Glutamatergic neuron (in vitro differentiated cells): Measurements from ENCODE around the gene MFSD12. TPM values are rescaled to one million over a fixed set of nuclear protein-coding genes. Genes with fewer than 3 reads are reported as not detected.

Source experiments
- DNase-seq: peaks from one replicate; pipeline ENCODE4 v3.0.0; 2022
- H3K27ac Mint-ChIP-seq: one replicate; pipeline ENCODE4 v1.8.0; 2020; ENCODE audit warnings: mild to moderate bottlenecking, mixed read lengths, inconsistent platforms; ENCODE audit not compliant: unreplicated experiment
- H3K27me3 Mint-ChIP-seq: one replicate; pipeline ENCODE4 v1.8.0; 2020; ENCODE audit warnings: mild to moderate bottlenecking, moderate library complexity, mixed read lengths, inconsistent platforms; ENCODE audit not compliant: unreplicated experiment
- H3K36me3 Mint-ChIP-seq: one replicate; pipeline ENCODE4 v1.8.0; 2020; ENCODE audit warnings: mild to moderate bottlenecking, mixed read lengths, inconsistent platforms; ENCODE audit not compliant: unreplicated experiment
- H3K4me1 Mint-ChIP-seq: one replicate; pipeline ENCODE4 v1.8.0; 2020; ENCODE audit warnings: mild to moderate bottlenecking, low read depth, mixed read lengths, inconsistent platforms; ENCODE audit not compliant: unreplicated experiment
- H3K4me3 Mint-ChIP-seq: one replicate; pipeline ENCODE4 v1.8.0; 2020; ENCODE audit warnings: mild to moderate bottlenecking, mixed read lengths, inconsistent platforms; ENCODE audit not compliant: unreplicated experiment
- H3K9me3 Mint-ChIP-seq: one replicate; pipeline ENCODE4 v1.8.0; 2020; ENCODE audit warnings: mild to moderate bottlenecking, moderate library complexity, mixed read lengths, inconsistent platforms; ENCODE audit not compliant: unreplicated experiment
- CTCF ChIP-seq: fragments of 200-600 bp; sonication (generic); IDR thresholded peaks from one replicate; pipeline ENCODE4 v1.5.0; 2021; ENCODE audit not compliant: partially characterized antibody, unreplicated experiment
- total RNA-seq: library from RNA; stranded (reverse); fragmentation: NEBNext Ultra II Directional; extraction: Animal tissue kit (Norgen Biotek cat#: 25700); gene quantifications from one replicate; pipeline ENCODE4 v1.2.1, GENCODE V29; 2021; ENCODE audit not compliant: unreplicated experiment

MFSD12 gene
- total RNA-seq, 1 donor from 2014 or later: 134 TPM

- Mint-ChIP-seq H3K4me1 (peaks cover 11% of the 10 kb centered on the region), H3K27ac (peak within 1 kb of the TSS; percentile 88), H3K4me3 (peak within 1 kb of the TSS; percentile 96), H3K9me3 (peaks cover 5% of the 10 kb centered on the region), H3K36me3 (no peaks in the 10 kb centered on the region), H3K27me3 (peaks cover 8% of the 10 kb centered on the region)
- peak; percentile 99 for DNase-seq
- TF ChIP-seq CTCF: no peak
Observed at GRCh38 chr19:3505598-3506383, 51.6 kb downstream of the MFSD12 start, which contains the start of gene FZR1. Gene FZR1, plus strand, starts transcription at chr19:3506311. Its CDS starts 16,679 bp downstream, at chr19:3522990.

GRCh38 chr19:3504735-3505134 is 52.7 kb downstream of the MFSD12 start:
- no peak for TF ChIP-seq CTCF
- Mint-ChIP-seq H3K4me1 (peaks cover 8% of the 10 kb centered on the region), H3K27me3 (peaks cover 8% of the 10 kb centered on the region), H3K27ac (peak overlapping the region; percentile 45), H3K36me3 (no peaks in the 10 kb centered on the region), H3K4me3 (peak overlapping the region; percentile 13), H3K9me3 (peaks cover 5% of the 10 kb centered on the region)
- no peak for DNase-seq

- no peak for DNase-seq
- peaks cover 8% of the 10 kb centered on the region for H3K27me3 Mint-ChIP-seq
- H3K4me3 Mint-ChIP-seq: no peak overlapping the region
- no peaks in the 10 kb centered on the region for H3K36me3 Mint-ChIP-seq
- H3K9me3 Mint-ChIP-seq: peaks cover 5% of the 10 kb centered on the region
- TF ChIP-seq CTCF: no peak
- peaks cover 2% of the 10 kb centered on the region for H3K4me1 Mint-ChIP-seq
- H3K27ac Mint-ChIP-seq: no peak overlapping the region
Observed at GRCh38 chr19:3503036-3503572, 54.3 kb downstream of the MFSD12 start.

GRCh38 chr19:3501780-3502179 is 55.6 kb downstream of the MFSD12 start:
- Mint-ChIP-seq H3K27me3 (peaks cover 4% of the 10 kb centered on the region), H3K4me3 (no peak overlapping the region), H3K9me3 (peaks cover 4% of the 10 kb centered on the region), H3K36me3 (no peaks in the 10 kb centered on the region), H3K27ac (no peak overlapping the region), H3K4me1 (peaks cover 2% of the 10 kb centered on the region)
- no peak for TF ChIP-seq CTCF
- DNase-seq: no peak
